ENCODE results near the gene CCNB3. TPM values are rescaled to one million over a fixed set of nuclear protein-coding genes. Genes with fewer than 3 reads are reported as not detected.

The CCNB3 gene
- total RNA-seq, 1 donor from 2014 or later, result 0.96 TPM

DNA sequence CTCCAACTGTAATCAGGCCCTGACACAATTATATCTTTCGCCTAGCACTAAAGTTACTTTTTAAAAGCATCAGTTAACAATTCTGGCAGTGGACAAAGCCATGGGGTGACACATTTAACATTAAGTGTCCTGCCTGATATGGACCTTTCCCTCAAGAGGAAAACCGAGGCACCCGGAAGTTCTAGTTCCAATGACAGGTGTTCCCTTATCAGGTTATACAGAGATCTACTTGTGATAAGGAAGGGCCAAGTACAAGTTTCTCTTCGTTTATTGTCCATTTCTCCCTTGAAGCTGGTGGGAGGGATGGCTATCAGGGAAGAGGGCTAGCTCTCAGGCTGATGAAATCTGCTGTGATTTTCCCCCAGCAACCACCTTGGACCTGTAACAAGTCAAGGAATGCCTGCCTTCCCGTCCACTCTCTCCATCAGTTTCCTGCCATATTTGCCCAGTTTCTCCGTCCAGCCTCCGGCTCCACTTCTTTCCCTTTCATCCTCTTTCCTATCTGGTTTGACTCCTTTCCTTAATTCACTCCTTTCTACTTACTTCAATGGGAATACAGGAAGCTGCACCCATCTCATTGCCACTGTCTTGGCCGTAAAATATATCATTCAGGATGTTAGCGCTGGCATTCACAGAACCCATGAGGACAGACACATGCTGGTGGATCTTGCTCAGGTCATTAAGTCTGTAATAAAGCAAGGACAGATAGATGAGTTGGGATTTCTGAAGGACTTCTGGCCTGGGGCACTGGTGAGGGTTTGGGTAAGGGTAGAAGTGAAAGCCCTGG, 171.1 kb downstream of the CCNB3 start:
- DNase-seq (ENCODE audit: low spot score), result no peak

DNA sequence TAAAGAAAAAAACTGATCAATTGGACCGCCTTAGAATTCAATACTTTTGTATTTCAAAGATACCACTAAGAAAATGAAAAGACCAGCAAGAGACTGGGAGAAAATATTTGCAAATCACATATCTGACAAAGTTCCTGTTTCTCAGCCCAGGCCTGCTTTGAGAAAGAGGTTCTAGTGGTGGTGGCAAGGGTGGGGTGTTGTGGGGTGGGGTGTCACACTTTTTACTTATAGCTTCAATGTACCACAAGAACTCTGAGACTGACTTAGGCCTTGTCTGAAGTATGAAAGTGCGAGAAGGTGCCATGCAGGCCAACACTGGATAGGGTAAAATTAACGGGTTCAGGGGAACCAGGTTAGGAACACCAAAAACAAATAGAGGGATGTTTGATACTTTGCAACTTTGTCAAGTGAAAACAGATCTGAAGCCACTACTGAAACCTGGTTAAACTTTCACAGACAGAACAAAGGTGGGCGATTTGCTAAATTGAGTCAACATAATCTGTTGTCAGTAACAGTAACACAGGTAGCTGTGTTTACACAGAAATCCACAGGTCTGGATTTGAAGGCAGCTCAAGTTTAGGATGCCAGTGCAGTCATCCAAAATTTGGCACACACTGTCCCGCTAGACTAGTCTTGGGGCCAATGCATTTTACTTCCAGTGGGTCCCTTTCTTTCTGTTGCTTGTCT, 177.3 kb downstream of the CCNB3 start:
- DNase-seq (ENCODE audit: low spot score), result no peak

DNA sequence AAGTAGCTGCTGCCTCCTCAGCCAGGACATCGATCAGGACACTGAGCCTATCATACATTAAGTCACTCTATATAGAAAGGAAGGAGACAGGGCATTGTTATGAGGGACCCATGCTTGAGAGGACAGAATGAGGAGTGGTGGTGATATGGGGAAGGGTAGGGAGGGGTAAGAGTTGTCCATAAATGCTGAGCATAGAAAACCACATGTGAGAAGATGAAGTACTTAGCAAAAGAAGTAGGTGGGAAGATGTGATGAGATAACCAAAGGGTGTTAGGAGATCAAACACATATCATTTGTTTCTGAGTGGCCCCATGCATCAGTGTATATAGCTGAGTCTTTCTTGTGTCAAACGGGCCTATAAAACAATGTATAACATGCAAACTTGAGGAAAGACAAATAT, 182.0 kb downstream of the CCNB3 start:
- no peak for DNase-seq (ENCODE audit: low spot score)

DNA sequence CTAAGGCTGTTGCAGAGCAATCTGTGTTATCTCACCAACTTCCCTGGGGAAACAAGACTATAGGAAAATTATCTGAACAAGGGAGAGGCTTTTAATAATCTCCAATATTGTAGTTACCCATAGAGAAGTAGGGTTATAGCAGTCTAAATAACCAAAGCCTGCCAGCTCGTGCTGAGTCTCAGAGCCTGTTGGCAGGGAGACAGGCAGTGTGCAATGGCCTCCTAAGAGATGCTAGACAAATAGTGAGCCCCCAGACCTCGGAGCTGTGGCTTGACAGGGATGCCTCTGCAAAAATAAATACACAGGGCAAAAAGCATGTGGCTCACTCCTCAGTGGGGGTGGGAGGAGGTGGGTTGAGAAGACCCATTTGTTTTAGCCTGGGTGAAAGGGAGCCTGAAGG, 189.3 kb downstream of the CCNB3 start:
- no peak for DNase-seq (ENCODE audit: low spot score)

Other genes starting within 250 kb of the CCNB3 start
- gene AKAP4, start 3.8 kb upstream of the CCNB3 start, total RNA-seq, result not detected

All from ureter (tissue), 1 donor.